Retinal pigment epithelial cell (primary cell): Measurements from ENCODE around the gene STARD10.

ENCODE experiments used
- DNase-seq: peaks from one replicate; pipeline ENCODE4 v3.0.0-alpha.2; 2010; ENCODE audit warnings: low read depth
- H3K4me3 ChIP-seq: 2 replicates; pipeline ENCODE4 v1.5.1; 2011; ENCODE audit warnings: mild to moderate bottlenecking, low read length, control low read depth, moderate library complexity
- TF ChIP-seq, protein P1 (sequence below): conservative IDR thresholded peaks from 2 replicates; pipeline ENCODE4 v1.5.1; 2011; ENCODE audit warnings: low read depth, low read length, control low read depth, inconsistent platforms

The STARD10 gene

DNA sequence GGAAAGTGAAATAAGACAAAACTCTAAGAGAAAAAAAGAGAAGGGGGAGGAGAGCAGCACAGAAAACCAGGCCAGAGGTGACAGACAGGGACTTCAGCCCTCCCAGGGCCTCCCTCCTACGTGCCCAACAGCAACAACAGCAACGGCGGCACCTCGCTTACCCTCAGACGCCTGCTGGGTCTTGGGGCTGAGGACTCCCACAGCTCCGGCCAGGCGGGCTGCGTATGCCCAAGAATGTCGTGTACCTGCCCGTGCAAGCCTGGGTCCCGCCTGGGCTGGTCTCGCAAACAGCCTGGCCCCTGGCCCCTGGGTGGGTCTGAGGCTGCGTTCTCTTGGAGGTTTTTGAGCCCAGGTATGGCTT lies 72.2 kb downstream of the STARD10 start:
- TF ChIP-seq, protein P1, sequence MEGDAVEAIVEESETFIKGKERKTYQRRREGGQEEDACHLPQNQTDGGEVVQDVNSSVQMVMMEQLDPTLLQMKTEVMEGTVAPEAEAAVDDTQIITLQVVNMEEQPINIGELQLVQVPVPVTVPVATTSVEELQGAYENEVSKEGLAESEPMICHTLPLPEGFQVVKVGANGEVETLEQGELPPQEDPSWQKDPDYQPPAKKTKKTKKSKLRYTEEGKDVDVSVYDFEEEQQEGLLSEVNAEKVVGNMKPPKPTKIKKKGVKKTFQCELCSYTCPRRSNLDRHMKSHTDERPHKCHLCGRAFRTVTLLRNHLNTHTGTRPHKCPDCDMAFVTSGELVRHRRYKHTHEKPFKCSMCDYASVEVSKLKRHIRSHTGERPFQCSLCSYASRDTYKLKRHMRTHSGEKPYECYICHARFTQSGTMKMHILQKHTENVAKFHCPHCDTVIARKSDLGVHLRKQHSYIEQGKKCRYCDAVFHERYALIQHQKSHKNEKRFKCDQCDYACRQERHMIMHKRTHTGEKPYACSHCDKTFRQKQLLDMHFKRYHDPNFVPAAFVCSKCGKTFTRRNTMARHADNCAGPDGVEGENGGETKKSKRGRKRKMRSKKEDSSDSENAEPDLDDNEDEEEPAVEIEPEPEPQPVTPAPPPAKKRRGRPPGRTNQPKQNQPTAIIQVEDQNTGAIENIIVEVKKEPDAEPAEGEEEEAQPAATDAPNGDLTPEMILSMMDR, result no peak
- H3K4me3 ChIP-seq, result peak overlapping the region; percentile 64
- DNase-seq, result no peak

DNA sequence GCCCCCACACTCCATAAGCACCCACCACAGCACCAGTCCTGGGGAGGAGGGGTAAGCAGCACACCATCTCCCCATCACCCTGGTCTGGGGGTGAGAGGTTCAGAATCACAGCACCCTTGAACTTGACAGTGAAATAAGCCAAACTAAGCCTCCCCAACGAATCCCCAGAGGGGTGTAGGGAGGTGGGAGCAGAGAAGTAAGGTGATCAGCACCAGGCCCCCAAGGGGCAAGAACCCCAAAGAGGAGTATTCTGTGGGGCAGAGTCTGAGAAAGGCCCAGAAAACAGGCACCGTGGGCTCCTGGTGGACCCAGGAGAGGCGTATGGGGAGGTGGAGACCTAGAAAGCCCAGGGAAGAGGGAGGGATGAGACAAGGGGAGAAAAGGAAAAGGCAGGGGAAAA lies 72.6 kb downstream of the STARD10 start:
- no peak for DNase-seq
- peak overlapping the region; percentile 64 for H3K4me3 ChIP-seq
- TF ChIP-seq, protein P1, result no peak

DNA sequence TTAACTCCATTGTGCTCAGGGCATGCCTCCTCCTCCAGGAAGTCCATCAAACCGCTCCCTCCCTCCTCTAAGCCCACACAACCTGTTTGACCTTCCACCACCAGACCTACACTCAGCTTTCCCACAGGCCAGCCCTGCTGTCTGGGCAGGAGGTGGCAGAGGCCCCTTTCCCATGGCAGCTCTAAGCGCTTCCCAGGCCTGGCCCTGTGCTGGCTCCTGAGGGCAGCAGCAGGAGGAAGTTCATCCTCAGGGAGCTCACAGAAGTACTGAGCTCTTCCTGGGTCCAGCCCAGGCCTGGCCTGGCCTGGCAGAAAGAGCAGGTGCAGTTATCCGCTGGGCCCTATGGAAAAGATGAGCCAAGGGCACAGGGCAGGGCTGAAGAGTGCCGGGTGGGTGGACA lies 73.1 kb downstream of the STARD10 start:
- no peak for DNase-seq
- H3K4me3 ChIP-seq, result peak overlapping the region; percentile 64
- TF ChIP-seq, protein P1, result no peak

DNA sequence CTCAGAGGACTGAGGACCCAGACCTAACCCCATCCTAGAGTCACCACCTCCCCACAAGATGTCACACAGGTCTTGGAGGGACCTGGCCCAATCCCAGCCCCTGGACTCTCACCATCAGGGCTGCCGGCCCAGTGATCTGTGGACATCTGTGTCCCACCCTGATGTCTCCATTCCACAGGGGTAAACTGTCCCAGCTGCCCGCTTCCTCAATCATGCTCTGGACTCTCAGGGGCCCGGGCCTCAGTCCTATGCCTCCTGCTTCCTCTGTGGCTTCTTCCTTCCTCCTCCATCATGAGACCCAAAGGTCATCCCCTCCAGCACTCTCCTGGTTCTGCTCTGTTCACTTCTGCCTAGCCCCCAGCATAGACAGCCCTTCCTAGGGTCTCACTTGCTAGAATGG lies 73.8 kb downstream of the STARD10 start:
- TF ChIP-seq, protein P1, result no peak
- peak overlapping the region; percentile 64 for H3K4me3 ChIP-seq
- DNase-seq, result no peak

DNA sequence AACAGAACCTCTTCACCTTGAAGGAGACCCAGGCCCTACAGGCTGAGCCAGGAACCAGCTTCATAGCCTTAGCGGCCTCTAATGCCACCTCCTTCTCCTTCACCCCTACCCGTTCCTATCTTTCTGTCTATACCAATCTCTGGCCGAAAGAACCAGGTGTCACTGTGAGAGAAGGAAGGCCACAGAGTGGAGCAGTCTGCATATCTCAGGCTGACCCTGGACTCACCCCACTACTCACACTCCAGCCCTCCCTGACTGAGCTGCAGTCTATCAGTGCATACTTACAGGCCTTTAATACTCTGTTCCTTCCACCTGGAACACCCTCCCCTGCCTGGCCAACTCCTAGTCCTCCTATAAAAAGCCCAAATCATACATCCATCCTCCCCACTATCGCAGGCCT lies 74.3 kb downstream of the STARD10 start:
- DNase-seq, result no peak
- TF ChIP-seq, protein P1, result no peak
- no peak overlapping the region for H3K4me3 ChIP-seq

DNA sequence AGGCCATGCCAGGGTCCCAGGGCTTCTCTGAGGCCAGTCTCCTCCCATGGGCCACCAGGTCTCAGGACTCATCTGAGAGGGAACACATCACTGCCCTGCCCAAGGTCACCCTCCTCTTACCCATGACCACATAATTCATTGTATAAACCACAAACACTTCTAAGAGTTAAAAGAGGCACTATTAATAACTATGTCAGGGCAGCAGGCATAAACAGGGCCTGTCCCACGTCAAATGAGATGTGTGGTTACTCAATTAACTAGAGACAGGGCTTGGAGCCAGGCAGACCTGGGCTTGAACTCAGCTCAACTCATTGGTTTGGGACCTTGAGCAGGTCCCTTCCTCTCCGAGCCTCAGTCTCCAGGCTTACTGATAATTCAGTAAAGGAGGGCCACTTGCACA lies 74.7 kb downstream of the STARD10 start:
- TF ChIP-seq, protein P1, result no peak
- no peak overlapping the region for H3K4me3 ChIP-seq
- DNase-seq, result no peak

DNA sequence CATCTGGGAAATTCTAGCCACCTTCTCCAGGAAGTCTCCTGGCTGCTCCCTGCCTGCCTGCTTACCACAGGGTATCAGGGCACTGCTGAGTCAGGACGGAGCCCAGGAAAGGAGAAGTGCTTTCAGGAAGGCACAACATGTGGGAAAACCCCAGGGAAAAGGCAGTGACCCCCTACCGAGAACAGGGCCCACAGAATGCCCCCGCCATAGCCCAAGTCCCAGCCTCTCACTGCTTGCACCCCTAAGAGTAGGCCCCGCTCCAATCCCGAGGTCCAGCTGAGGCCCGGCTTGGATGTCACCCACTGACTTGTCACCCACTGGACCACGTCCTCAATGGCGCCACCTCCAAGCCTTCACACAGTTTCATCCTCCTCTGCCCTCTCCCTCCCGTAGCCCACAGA lies 75.7 kb downstream of the STARD10 start:
- TF ChIP-seq, protein P1, result no peak
- DNase-seq, result no peak
- H3K4me3 ChIP-seq, result no peak overlapping the region
